Psoas muscle (tissue), 8 donors: ENCODE data around the gene GJA9. TPM values are rescaled to one million over a fixed set of nuclear protein-coding genes. Genes with fewer than 3 reads are reported as not detected.
A peak's percentile ranks its signal among the peaks of the same experiment; 100 is the strongest.

ENCODE experiments used
- ATAC-seq, 4 donors: fragments of 200-7000 bp; cut with Tn5 transposase; one replicate each; pipeline ENCODE4 v1.9.1; 2020; ENCODE audit warnings: moderate library complexity in 3 of 4, mild to moderate bottlenecking in 2 of 4
- DNase-seq, 2 donors: peaks; one replicate each; pipeline ENCODE4 v3.0.0-alpha.2; 2020
- H3K27ac ChIP-seq: fragments of 200-600 bp; one replicate; pipeline ENCODE4 v1.8.0; 2022
- H3K27me3 ChIP-seq, 3 donors: fragments of 200-600 bp in 1 of 3; one replicate each; pipeline versions ENCODE4 v1.6.1 to v1.8.0; 2013 to 2022; ENCODE audit warnings: low read length in 2 of 3, mild to moderate bottlenecking in 2 of 3, moderate library complexity in 1 of 3; ENCODE audit not compliant: insufficient read depth in 3 of 3
- H3K36me3 ChIP-seq, 2 donors: fragments of 200-600 bp in 1 of 2; one replicate each; pipeline versions ENCODE4 v1.6.1 to v1.8.0; 2013 to 2022; ENCODE audit warnings: low read depth in 1 of 2, mild to moderate bottlenecking in 1 of 2, moderate library complexity in 1 of 2; ENCODE audit not compliant: insufficient read depth in 1 of 2
- H3K4me1 ChIP-seq: fragments of 200-600 bp; one replicate; pipeline ENCODE4 v1.8.0; 2022
- H3K4me3 ChIP-seq: fragments of 200-600 bp; one replicate; pipeline ENCODE4 v1.8.0; 2022; ENCODE audit warnings: mild to moderate bottlenecking
- H3K9me3 ChIP-seq: fragments of 200-600 bp; one replicate; pipeline ENCODE4 v1.8.0; 2022
- WGBS, 3 donors: extraction: QIAGEN DNeasy Blood & Tissue Kit; methylation state at CpG; one replicate each; pipeline versions ENCODE4 v1.1.6 to v1.1.7; 2013; 5-methylcytosine and 5-hydroxymethylcytosine counted together
- intact Hi-C, 2 donors: fragments of 100-400 bp; cut with DNase I; formaldehyde crosslinking; loops; one replicate each; pipeline versions ENCODE4 v1.11.0 to v1.14.2; 2022
- polyA plus RNA-seq, 3 donors: library from polyadenylated mRNA; stranded (reverse); fragments of 200-250 nt; gene quantifications; one replicate each; pipeline ENCODE4 v1.2.3, GENCODE V29; 2013
- total RNA-seq, 4 donors: library from RNA; stranded (reverse); fragmentation: NEBNext Ultra II Directional in 2 of 4; extraction: Animal tissue kit (Norgen Biotek cat#: 25700) in 2 of 4; gene quantifications; one replicate each; pipeline versions ENCODE4 v1.2.1 to v1.2.4, GENCODE V29; 2021 to 2023
- TF ChIP-seq, protein P1 (sequence below): fragments of 200-600 bp; IDR thresholded peaks from one replicate; pipeline ENCODE4 v1.8.0; 2022; ENCODE audit warnings: antibody characterized with exemption
- donor health status: healthy with polysubstance abuse.
- donor health status: DM: no; HTN: no; CAD: no; lungs with moderate emphysema.
- donor health status: Bipolar disorder and iron deficiency.
- donor health status: healthy.
- donor health status: DM: yes; HTN: yes; CAD: no.
- donor health status: DM: no; HTN: no; CAD: no.
- donor health status: DM: no; HTN: no; CAD: no.
- donor health status: DM: yes; HTN: yes; CAD: no.

GJA9 gene
- total and polyA plus RNA-seq, 7 donors, result not detected

DNA sequence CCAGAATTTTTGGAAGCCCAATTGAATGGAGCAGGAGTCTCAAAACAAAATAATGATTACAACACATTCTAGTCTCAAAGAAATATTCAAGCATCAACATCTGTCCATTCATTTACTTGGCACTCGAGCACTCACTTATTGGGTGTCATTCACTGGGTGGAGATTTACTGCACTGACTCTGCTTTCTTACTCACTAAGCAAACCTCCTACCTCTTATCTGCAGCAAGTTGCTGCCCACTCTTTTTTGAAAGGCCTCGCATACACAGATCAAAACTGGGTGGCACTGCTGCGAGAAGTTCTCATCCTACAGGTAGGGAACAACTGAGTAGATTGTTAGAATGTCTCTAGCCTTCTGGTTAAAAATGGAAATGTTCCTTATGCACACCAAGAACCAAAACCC is 42.2 kb upstream of the GJA9 start:
- no peak for ATAC-seq
- no peak overlapping the region for H3K27ac ChIP-seq
- TF ChIP-seq, protein P1, sequence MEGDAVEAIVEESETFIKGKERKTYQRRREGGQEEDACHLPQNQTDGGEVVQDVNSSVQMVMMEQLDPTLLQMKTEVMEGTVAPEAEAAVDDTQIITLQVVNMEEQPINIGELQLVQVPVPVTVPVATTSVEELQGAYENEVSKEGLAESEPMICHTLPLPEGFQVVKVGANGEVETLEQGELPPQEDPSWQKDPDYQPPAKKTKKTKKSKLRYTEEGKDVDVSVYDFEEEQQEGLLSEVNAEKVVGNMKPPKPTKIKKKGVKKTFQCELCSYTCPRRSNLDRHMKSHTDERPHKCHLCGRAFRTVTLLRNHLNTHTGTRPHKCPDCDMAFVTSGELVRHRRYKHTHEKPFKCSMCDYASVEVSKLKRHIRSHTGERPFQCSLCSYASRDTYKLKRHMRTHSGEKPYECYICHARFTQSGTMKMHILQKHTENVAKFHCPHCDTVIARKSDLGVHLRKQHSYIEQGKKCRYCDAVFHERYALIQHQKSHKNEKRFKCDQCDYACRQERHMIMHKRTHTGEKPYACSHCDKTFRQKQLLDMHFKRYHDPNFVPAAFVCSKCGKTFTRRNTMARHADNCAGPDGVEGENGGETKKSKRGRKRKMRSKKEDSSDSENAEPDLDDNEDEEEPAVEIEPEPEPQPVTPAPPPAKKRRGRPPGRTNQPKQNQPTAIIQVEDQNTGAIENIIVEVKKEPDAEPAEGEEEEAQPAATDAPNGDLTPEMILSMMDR, result no peak
- H3K4me3 ChIP-seq, result no peak overlapping the region
- no peaks in the 10 kb centered on the region for H3K36me3 ChIP-seq
- H3K9me3 ChIP-seq, result no peaks in the 10 kb centered on the region
- no peaks in the 10 kb centered on the region for H3K27me3 ChIP-seq
- intact Hi-C loops, result no loop called here
- H3K4me1 ChIP-seq, result no peaks in the 10 kb centered on the region
- 84 to 96% (median 92%) methylated on average over 3 of the region's 3 CpGs for WGBS, 3 donors
- no peak for DNase-seq

DNA sequence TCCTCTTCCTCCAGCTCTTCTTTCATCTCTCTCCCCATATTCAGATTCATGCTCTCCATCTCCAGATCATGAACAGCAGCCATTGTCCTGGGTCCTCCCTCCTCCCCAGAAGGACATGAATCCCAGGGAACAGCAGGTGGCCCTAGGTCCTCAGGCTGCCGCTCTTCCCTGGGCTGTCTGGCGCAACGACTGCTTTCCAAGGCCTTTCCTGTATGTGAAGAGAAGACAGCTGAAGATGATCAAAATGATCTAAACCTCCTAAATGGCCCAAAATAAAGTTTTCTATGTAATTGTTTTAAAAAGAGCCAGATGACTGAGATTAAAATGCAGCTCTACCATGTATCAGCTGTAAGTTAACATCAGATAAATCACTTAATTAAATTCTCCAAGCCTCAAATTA is 37.7 kb upstream of the GJA9 start:
- intact Hi-C loops, result loop anchor here in 1 of 2 donors (5.0 kb wide), 1 partner anchor 173 kb away; no protein-coding TSS in a partner anchor
- no peaks in the 10 kb centered on the region for H3K27me3 ChIP-seq
- TF ChIP-seq, protein P1, result peak; percentile 28
- DNase-seq, result peak in 1 of 2 donors; percentile 56
- H3K4me1 ChIP-seq, result no peaks in the 10 kb centered on the region
- WGBS, 3 donors, result 27 to 38% (median 36%) methylated on average over 3 of the region's 3 CpGs
- no peak overlapping the region for H3K4me3 ChIP-seq
- H3K9me3 ChIP-seq, result no peaks in the 10 kb centered on the region
- H3K27ac ChIP-seq, result no peak overlapping the region
- H3K36me3 ChIP-seq, result no peaks in the 10 kb centered on the region
- peak in 3 of 4 donors; percentile 53 to 67 (median 59) for ATAC-seq

DNA sequence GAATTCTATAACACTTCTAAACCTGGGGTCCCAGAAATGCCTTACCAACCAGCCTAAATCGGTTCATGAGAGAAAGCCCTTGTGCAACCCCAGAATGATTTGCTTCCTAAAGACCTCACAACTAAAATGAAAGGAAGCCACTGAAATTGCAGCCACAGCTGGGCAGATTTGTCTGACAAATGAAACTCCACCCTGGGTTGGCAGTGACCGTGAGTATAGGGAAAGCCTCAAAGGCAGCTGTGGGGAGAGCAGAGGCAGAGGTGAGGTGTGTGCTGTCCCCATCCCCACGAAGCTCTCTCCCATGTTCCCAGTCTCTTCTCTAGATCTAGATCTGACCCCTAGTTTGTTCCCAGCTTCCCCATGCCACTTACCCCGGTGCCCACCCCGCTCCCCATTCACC is 37.2 kb upstream of the GJA9 start:
- H3K4me3 ChIP-seq, result no peak overlapping the region
- intact Hi-C loops, result loop anchor here in 1 of 2 donors (5.0 kb wide), 1 partner anchor 174 kb away; no protein-coding TSS in a partner anchor
- DNase-seq (no peak), ATAC-seq (no peak)
- H3K27me3 ChIP-seq, result no peaks in the 10 kb centered on the region
- H3K4me1 ChIP-seq, result no peaks in the 10 kb centered on the region
- no peaks in the 10 kb centered on the region for H3K36me3 ChIP-seq
- TF ChIP-seq, protein P1, result no peak
- H3K27ac ChIP-seq, result no peak overlapping the region
- no peaks in the 10 kb centered on the region for H3K9me3 ChIP-seq
- WGBS, 3 donors, result 51 to 62% (median 55%) methylated on average over 5 of the region's 5 CpGs

DNA sequence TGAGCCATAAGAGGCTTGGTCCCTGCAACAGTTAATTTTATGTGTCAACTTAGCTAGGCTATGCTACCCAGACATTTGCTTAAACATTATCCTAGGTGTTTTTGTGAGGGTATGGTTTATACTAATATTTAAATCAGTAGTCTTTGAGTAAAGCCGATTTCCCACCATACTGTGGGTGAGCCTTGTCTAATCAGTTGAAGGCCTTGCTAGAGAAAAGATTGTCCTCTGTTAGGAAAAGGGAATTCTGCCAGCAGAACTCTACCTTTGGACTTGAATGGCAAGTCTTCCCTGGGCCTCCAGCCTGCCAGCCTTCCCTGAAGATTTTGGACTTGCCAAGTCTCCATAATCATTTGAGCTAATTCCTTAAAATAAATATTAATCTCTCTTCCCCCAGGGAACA is 36.4 kb upstream of the GJA9 start:
- no peaks in the 10 kb centered on the region for H3K9me3 ChIP-seq
- H3K36me3 ChIP-seq, result no peaks in the 10 kb centered on the region
- WGBS, 3 donors, result 91 to 97% (median 94%) methylated on average over 1 of the region's 1 CpG
- H3K27ac ChIP-seq, result no peak overlapping the region
- ATAC-seq, result no peak
- TF ChIP-seq, protein P1, result no peak
- H3K4me3 ChIP-seq, result no peak overlapping the region
- no peaks in the 10 kb centered on the region for H3K4me1 ChIP-seq
- H3K27me3 ChIP-seq, result no peaks in the 10 kb centered on the region
- intact Hi-C loops, result loop anchor here in 1 of 2 donors (5.0 kb wide), 1 partner anchor 175 kb away; no protein-coding TSS in a partner anchor
- DNase-seq, result no peak

DNA sequence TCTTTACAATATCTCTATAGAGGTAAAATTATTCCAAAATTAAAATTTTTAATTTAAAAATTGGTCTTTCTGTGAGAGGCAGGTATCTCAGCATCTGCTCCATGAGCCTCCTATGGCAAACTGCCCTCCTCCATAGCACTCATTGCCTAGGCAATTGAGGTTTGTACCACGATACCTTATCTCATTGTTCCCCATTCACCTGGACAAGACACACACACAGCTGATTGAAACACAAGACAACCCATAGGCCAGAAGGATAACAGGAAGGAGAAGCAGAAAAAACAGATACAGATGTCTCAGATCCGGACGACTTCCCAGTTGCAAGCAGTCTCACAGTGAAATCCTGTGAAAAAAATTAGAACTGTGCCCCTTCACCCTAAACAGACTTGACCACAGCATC is 36.0 kb upstream of the GJA9 start:
- intact Hi-C loops, result loop anchor here in 1 of 2 donors (5.0 kb wide), 1 partner anchor 175 kb away; no protein-coding TSS in a partner anchor

More for the DNA sequence above, 36.0 kb upstream of the GJA9 start:
- Histone ChIP-seq H3K9me3 (no peaks in the 10 kb centered on the region), H3K27me3 (no peaks in the 10 kb centered on the region), H3K27ac (no peak overlapping the region), H3K36me3 (no peaks in the 10 kb centered on the region), H3K4me1 (no peaks in the 10 kb centered on the region), H3K4me3 (no peak overlapping the region)
- no peak for ATAC-seq
- DNase-seq, result no peak
- TF ChIP-seq, protein P1, result no peak
- 86 to 98% (median 93%) methylated on average over 3 of the region's 3 CpGs for WGBS, 3 donors
